K562 (cell line): Measurements from ENCODE around the gene PTPRC. TPM values are rescaled to one million over a fixed set of nuclear protein-coding genes. Genes with fewer than 3 reads are reported as not detected.

Source experiments
- ARID1B ChIP-seq: fragments of 450-650 bp; IDR thresholded peaks from 2 replicates; pipeline ENCODE4 v1.6.1; 2016; ENCODE audit warnings: antibody characterized with exemption, mild to moderate bottlenecking, inconsistent platforms
- CBX5 ChIP-seq: IDR thresholded peaks from 2 replicates; pipeline ENCODE4 v1.6.1; 2014; ENCODE audit warnings: low read depth, borderline replicate concordance
- CEBPZ ChIP-seq: fragments of 150-350 bp; IDR thresholded peaks from 2 replicates; pipeline ENCODE4 v1.6.1; 2014; ENCODE audit warnings: low read depth, mild to moderate bottlenecking, low read length, borderline replicate concordance
- CHCHD3 ChIP-seq: fragments of 250-450 bp; sonication (Bioruptor Pico); IDR thresholded peaks from 2 replicates; pipeline ENCODE4 v2.1.2; 2022; ENCODE audit warnings: mild to moderate bottlenecking
- DACH1 ChIP-seq: fragments of 450-650 bp; IDR thresholded peaks from 2 replicates; pipeline ENCODE4 v1.6.1; 2018; ENCODE audit not compliant: partially characterized antibody
- ELF1 ChIP-seq: fragments of 200-800 bp; sonication (Bioruptor generic); IDR thresholded peaks from 2 replicates; pipeline ENCODE4 v1.6.1; 2016; ENCODE audit warnings: missing genetic modification characterization, missing compliant biosample characterization
- MAFG ChIP-seq: fragments of 450-650 bp; conservative IDR thresholded peaks from 2 replicates; pipeline ENCODE4 v1.6.1; 2016; ENCODE audit warnings: missing genetic modification characterization, missing compliant biosample characterization
- NKRF ChIP-seq: fragments of 450-650 bp; IDR thresholded peaks from 2 replicates; pipeline ENCODE4 v1.6.1; 2016; ENCODE audit warnings: borderline replicate concordance
- RFX1 ChIP-seq: fragments of 450-650 bp; IDR thresholded peaks from 2 replicates; pipeline ENCODE4 v1.6.1; 2016; ENCODE audit warnings: mild to moderate bottlenecking, moderate library complexity
- ZNF143 ChIP-seq: sonication (generic); formaldehyde crosslinking; IDR thresholded peaks from 2 replicates; pipeline ENCODE4 v1.9.0; 2022; ENCODE audit warnings: mild to moderate bottlenecking, missing genetic modification reagents
- ZNF212 ChIP-seq: fragments of 450-650 bp; formaldehyde crosslinking; IDR thresholded peaks from 2 replicates; pipeline ENCODE4 v1.4.0; 2020; ENCODE audit warnings: mild to moderate bottlenecking
- ZNF407 ChIP-seq: fragments of 450-650 bp; IDR thresholded peaks from 2 replicates; pipeline ENCODE4 v1.6.1; 2016; ENCODE audit warnings: low read depth
- polyA plus RNA-seq, 8 experiments: library from polyadenylated mRNA; depleted of rRNA in 4 of 8; stranded (reverse) in 5 of 8; unstranded in 3 of 8; fragments of >200 nt; fragmentation: Nextera tagmentation in 2 of 8; fragmentation: Illumina TruSeq in 1 of 8; extraction: Ambion mirVana in 2 of 8; extraction: Trizol in 1 of 8; gene quantifications; 2 replicates each; pipeline versions ENCODE4 v1.2.1 to v1.2.3, GENCODE V29; 2011 to 2014; ENCODE audit warnings: inconsistent platforms in 1 of 8, missing spikeins in 1 of 8
- total RNA-seq, 7 experiments: library from RNA; depleted of rRNA in 6 of 7; stranded (reverse); fragments of >200 nt in 6 of 7; fragmentation: Illumina TruSeq in 2 of 7; extraction: Trizol in 2 of 7; gene quantifications; 2 replicates each; pipeline versions ENCODE4 v1.2.1 to v1.2.3, GENCODE V29; 2011 to 2021; ENCODE audit warnings: low replicate concordance in 1 of 7

Gene PTPRC
- total and polyA plus RNA-seq, 9 of the 15 experiments (the other 6 are each of a cell fraction or from before 2014, with no cell fraction given): 7.1 to 107 (median 62.9) TPM

GRCh38 chr1:198628067-198628455 is 10.8 kb upstream of the PTPRC start (continued):
- TF ChIP-seq ZNF407 (no peak), ZNF212 (CRISPR knock-in tag) (no peak), MAFG (peak; percentile 95), ELF1 (no peak), NKRF (no peak), RFX1 (peak; percentile 17; the same call in 1 of the 2 replicates), ZNF143 (no peak), CEBPZ (no peak), DACH1 (no peak), CHCHD3 (no peak), CBX5 (no peak), ARID1B (peak; percentile 22; the same call in 1 of the 2 replicates)
- TF ChIP-seq, all 486 proteins: peak for 10
